ENCODE measurements around the gene BST2.
A peak's percentile ranks its signal among the peaks of the same experiment; 100 is the strongest.
"Not testable (repeated sequence)": the region's sequence is repeated elsewhere in the genome, so short reads cannot be mapped to it uniquely, and the experiment has no call there.

The BST2 gene

GRCh38 chr19:17385878-17386611, 19.4 kb downstream of the BST2 start:
- DNase-seq = peak in 5 of 6 experiments; percentile 35 to 59 (median 41)

DNA sequence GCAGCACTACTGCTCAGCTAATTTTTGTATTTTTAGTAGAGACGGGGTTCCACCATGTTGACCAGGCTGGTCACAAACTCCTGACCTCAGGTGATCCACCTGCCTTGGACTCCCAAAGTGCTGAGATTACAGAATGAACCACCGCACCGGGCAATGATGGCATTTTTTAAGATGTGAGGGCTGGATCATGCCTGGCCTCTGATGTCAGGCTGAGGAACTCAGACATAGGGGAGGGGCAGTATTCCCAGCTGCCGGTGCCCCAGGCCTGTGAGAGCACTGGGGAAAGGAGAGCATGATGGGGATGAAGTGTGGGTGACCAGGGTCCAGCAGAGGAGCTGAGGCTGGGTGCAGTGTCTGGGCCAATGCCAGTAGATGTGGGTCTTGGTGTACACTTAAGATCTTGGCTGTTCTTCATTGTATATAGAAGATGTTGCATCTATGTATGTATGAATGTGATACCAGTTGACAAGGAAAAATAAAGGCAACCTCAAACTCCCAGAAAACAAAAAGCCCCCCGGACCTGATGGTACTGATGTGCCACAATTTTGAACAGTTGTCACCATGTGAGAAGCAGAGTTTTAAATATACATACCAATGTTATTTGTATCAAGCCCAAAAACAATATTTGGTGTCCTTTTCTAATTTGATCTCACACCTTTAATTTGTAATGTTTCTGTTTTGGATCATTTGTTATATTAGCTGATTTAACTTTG, 24.8 kb downstream of the BST2 start:
- DNase-seq = no peak

DNA sequence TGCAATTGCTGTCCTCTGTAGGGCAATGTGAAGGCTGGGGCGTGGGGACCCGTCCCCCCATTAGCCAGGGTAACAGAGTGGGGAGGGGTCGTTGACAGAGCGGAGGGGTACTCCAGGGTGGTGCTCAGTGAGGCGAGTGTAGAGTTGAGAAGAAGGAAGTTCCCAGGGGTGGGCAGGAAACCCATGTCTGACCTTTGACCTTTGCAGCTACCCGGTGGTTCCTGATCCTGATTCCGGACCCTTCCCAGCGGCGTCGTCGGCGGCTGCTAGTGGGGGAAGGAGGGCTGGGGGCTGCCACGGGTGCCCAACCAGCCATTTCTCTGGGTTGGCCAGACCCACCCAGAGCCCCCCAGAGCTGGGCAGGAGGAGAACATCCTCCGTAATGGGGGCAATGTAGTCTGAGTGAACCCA, 26.2 kb downstream of the BST2 start:
- no peak for DNase-seq

- DNase-seq = no peak
Measured at GRCh38 chr19:17378271-17378670, 27.2 kb downstream of the BST2 start.

GRCh38 chr19:17376935-17377600, 28.4 kb downstream of the BST2 start, which contains the start of gene PLVAP:
TSS of gene PLVAP (minus strand) at chr19:17377342. CDS start at chr19:17377288, 54 bp downstream.
- peak in 1 of 6 experiments; percentile 5 for DNase-seq

- no peak for DNase-seq
Measured at GRCh38 chr19:17370026-17370587, 35.3 kb downstream of the BST2 start.

- DNase-seq = no peak
Measured at GRCh38 chr19:17365361-17365760, 40.1 kb downstream of the BST2 start.

- DNase-seq = not testable (repeated sequence)
Measured at GRCh38 chr19:17363852-17364605, 41.4 kb downstream of the BST2 start.

DNA sequence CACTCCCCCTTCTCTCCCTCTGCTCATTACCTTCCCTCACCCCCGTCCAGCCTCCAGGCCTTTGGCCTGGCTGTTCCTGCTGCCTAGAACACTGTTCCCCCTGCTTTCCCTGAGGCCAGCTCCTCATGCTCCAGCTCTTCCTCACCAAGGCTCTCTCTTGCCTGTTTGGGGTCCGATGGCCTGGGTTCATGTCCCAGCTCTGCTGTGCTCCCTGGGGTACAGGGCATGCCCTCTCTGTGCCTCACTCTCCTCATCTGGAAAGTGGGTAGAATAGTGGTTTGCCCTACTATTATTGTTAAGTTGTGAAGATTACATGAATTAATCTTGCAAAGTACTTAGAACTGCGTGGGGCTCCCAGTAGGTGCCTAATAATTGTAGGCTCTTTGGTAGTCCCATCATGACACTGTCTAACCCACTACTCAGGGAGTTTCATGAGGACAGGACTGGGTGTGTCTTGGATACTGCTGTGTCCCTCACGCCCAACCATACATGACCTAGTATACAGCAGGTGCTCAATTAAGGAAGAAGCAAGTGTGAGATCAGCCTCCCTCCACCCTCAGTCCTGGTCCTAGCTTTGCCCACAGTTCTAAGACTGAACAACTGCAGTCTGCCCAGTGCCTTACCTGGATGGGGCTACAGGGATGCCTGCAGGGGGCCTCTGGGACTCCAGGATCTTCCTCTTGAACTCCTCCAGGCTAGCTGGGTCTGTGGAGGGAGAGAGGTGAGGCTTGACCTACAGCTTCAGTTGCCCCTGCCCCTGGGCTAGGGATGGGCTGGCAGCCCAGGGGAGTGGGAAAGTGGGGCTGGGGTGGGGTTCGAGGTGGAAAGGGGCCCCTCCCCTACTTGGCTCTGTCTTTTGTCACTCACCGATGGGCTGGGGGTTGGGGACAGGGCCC, 45.3 kb downstream of the BST2 start:
- no peak for DNase-seq

DNA sequence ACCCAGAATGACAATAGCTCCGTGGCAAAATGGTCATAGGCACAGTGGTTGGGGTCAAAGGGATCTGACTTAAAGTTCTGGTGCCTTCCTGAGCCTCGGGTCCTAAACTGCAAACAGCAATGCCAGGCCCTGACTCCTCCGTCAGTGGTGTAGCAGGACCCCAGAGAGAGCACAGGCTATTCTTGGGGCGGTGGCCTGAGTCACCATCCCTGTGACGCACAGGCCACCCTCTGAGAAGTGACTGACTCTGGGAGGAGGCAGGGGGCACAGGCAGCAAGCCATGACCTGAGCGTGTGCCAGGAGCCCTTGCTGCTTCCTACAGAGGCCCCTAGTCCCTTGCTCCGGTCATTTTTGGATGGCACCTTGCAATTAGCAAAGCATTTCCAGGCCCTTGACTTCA, 47.0 kb downstream of the BST2 start:
- no peak for DNase-seq

GRCh38 chr19:17357724-17358123, 47.7 kb downstream of the BST2 start:
- DNase-seq = no peak

DNA sequence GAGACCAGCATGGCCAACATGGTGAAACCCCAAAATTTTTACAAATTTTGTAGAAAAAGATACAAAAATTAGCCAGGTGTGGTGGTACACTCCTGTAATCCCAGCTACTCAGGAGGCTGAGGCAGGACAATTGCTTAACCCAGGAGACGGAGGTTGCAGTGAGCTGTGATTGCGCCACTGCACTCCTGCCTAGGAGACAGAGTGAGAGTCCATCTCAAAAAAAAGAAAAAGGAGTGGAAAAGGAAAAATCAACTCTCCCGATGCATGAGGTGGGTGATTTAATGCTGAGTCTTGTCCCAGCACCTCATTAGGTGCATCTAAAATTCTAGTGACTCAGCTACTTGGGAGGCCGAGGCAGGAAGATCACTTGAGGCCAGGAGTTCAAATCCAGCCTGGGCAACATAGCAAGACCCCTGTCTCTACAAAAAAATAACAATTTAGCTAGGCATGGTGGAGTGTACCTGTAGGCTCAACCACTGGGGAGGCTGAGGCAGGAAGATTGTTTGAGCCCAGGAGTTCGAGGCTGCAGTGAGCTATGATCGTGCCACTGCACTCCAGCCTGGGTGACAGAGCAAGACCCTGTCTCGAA, 48.3 kb downstream of the BST2 start:
- DNase-seq = no peak

GRCh38 chr19:17353386-17353785, 52.0 kb downstream of the BST2 start:
- no peak for DNase-seq
